Rectal smooth muscle tissue (tissue), 1 donor: ENCODE measurements around the gene BCOR.

Experiments
- H3K27ac ChIP-seq: one replicate; pipeline ENCODE4 v1.7.0; 2013; ENCODE audit warnings: low read depth, low read length, inconsistent platforms
- H3K27me3 ChIP-seq: one replicate; pipeline ENCODE4 v1.7.0; 2013; ENCODE audit warnings: low read length; ENCODE audit not compliant: control insufficient read depth, insufficient read depth
- H3K36me3 ChIP-seq: one replicate; pipeline ENCODE4 v1.7.0; 2013; ENCODE audit warnings: low read length; ENCODE audit not compliant: control insufficient read depth, insufficient read depth
- H3K4me1 ChIP-seq: one replicate; pipeline ENCODE4 v1.7.0; 2013; ENCODE audit warnings: low read length; ENCODE audit not compliant: control insufficient read depth, insufficient read depth
- H3K4me3 ChIP-seq: one replicate; pipeline ENCODE4 v1.7.0; 2013; ENCODE audit warnings: low read length
- H3K9ac ChIP-seq: one replicate; pipeline ENCODE4 v1.7.0; 2013; ENCODE audit warnings: low read length

BCOR gene

DNA sequence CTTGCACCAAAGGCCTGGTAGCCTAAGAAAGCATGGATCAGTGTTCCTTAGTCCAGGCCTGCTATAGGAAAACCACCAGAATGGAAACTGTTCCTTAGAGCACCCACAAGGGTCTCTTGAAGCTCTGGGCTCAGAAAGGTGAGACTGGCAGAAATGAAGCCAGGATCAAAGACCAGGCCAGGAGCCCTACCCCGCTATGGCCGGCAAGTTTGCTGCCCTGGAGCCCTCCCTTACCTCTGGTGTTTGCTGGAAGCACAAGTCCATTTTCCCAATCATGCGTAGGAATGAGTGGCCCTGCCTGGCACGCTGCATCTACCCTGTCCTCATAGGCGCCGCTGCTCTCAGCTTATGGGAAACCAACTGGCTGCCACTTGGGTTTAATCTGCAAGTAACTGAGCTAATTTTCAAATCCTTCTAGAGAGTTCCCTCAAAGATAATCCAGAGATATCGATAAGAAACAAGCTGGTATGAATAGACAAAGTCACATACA lies 37.4 kb downstream of the BCOR start:
- Histone ChIP-seq H3K4me1 (no peaks in the 10 kb centered on the region), H3K4me3 (no peak overlapping the region), H3K9ac (no peak overlapping the region), H3K36me3 (peaks cover 11% of the 10 kb centered on the region), H3K27ac (no peak overlapping the region), H3K27me3 (no peaks in the 10 kb centered on the region)

DNA sequence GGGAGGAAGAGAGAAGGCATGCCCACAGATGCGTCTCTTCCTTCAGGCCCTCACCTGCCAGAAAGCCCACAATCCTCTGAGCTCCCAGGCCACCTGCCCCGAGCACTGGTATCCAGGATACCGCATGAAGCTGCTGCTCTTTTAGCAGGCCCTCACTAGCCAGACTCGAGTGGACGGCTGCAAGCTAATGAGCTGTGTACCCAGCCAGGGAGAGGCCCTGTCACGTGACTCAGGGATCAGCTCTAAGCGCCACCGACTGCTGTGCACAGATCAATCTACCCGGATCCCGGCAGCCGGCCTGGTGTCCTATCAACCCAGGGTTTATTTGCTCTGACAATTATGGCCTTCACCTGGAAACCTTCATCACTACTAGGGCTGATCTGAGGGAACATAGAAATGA lies 39.0 kb downstream of the BCOR start:
- Histone ChIP-seq H3K4me1 (no peaks in the 10 kb centered on the region), H3K9ac (no peak overlapping the region), H3K36me3 (peaks cover 12% of the 10 kb centered on the region), H3K4me3 (no peak overlapping the region), H3K27me3 (no peaks in the 10 kb centered on the region), H3K27ac (no peak overlapping the region)

DNA sequence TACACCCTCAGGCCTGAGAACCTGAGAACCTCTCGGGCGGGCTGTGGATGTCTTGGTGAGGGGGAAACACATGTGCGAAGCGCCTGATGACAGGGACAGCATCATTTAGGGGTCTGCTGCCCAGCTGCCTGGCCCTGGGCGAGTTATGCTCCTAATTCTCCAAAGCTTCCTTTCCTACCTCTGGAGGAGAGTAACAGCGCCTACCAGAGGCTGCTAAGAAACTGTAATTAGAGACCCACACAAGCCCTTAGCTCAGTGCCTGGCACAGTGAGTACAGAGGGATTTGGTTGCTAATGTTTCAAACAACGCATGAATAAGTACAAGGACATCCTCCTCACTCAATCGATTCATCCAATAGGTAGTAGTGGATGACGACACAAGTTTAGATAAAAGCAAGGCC lies 40.4 kb downstream of the BCOR start:
- Histone ChIP-seq H3K27me3 (no peaks in the 10 kb centered on the region), H3K27ac (no peak overlapping the region), H3K9ac (no peak overlapping the region), H3K36me3 (peaks cover 16% of the 10 kb centered on the region), H3K4me1 (no peaks in the 10 kb centered on the region), H3K4me3 (no peak overlapping the region)

- Histone ChIP-seq H3K27ac (no peak overlapping the region), H3K4me1 (no peaks in the 10 kb centered on the region), H3K9ac (no peak overlapping the region), H3K27me3 (no peaks in the 10 kb centered on the region), H3K4me3 (no peak overlapping the region), H3K36me3 (peaks cover 16% of the 10 kb centered on the region)
Measured at GRCh38 chrX:40056420-40056819, 41.3 kb downstream of the BCOR start.

DNA sequence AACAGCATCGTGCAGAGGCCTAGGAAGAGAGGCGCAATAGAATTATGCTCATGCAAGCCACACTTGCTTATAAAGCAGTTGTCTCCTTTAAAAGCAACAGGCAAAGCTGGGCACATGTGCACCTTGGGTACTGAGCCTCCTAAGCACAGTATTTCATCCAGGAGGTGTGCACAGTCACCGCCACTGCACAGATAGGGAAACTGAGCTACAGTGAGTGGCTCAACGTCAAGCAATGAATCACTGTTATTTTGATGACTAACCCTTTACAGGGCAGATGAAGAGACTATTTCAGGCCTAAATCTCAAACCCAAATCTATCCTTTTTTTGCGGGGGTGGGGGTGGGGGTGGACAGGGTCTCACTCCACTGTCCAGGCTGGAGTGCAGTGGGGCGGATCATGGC lies 42.3 kb downstream of the BCOR start:
- Histone ChIP-seq H3K27ac (no peak overlapping the region), H3K9ac (no peak overlapping the region), H3K4me3 (no peak overlapping the region), H3K36me3 (peaks cover 20% of the 10 kb centered on the region), H3K4me1 (no peaks in the 10 kb centered on the region), H3K27me3 (no peaks in the 10 kb centered on the region)

DNA sequence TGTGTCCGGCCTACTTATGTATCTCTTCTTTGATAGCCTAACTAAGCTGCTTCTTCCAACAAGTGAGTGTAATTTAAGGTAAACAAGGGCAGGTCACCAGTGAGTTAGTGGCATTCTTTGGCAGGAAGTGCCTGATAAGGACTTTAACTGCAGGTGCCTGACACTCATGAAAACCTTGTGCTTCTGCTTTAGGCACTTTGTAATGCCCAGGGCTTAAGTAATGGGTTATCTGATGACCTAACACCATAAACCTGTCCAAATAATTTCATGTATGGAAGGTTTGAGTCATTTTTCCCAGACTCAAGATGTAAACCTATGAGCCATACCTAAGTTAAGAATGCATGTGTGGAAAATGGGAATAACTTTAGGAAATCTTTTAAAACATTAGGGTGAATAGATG lies 43.0 kb downstream of the BCOR start:
- Histone ChIP-seq H3K36me3 (peaks cover 25% of the 10 kb centered on the region), H3K9ac (no peak overlapping the region), H3K27me3 (no peaks in the 10 kb centered on the region), H3K27ac (no peak overlapping the region), H3K4me1 (no peaks in the 10 kb centered on the region), H3K4me3 (no peak overlapping the region)

- no peaks in the 10 kb centered on the region for H3K27me3 ChIP-seq
- H3K4me3 ChIP-seq: no peak overlapping the region
- no peaks in the 10 kb centered on the region for H3K4me1 ChIP-seq
- no peak overlapping the region for H3K9ac ChIP-seq
- H3K36me3 ChIP-seq: peaks cover 31% of the 10 kb centered on the region
- no peak overlapping the region for H3K27ac ChIP-seq
Measured at GRCh38 chrX:40050532-40050931, 47.2 kb downstream of the BCOR start.

DNA sequence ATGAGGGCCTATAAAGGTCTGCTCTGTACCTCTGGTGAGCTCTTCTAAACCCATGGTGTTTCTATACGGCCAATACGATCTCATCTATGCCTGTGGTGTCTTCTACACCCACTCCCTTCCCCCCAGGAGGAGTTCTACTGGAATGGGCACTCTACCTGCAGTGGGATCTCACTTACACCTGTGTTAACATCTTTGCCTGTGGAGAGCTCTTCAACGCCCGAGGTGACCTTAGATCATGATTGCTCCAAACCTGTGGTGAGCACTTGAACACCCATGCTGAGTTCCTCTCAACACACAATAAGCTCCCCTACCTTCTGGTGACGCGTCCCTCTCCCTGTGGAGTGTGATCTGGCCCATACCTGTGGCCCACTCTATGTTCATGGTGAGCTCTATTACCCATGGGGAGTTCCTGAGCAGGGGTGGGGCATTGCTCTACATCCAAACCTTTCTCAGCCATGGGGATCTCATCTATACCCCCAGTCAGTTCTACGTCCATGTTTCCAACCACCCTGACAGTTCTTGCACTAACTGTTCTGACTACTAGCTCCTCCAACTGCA lies 48.6 kb downstream of the BCOR start:
- H3K27me3 ChIP-seq: no peaks in the 10 kb centered on the region
- H3K9ac ChIP-seq: no peak overlapping the region
- no peaks in the 10 kb centered on the region for H3K4me1 ChIP-seq
- peaks cover 31% of the 10 kb centered on the region for H3K36me3 ChIP-seq
- no peak overlapping the region for H3K27ac ChIP-seq
- no peak overlapping the region for H3K4me3 ChIP-seq

- Histone ChIP-seq H3K36me3 (peaks cover 20% of the 10 kb centered on the region), H3K27ac (no peak overlapping the region), H3K4me3 (no peak overlapping the region), H3K9ac (no peak overlapping the region), H3K4me1 (no peaks in the 10 kb centered on the region), H3K27me3 (no peaks in the 10 kb centered on the region)
Measured at GRCh38 chrX:40047485-40047884, 50.3 kb downstream of the BCOR start.

- Histone ChIP-seq H3K36me3 (peaks cover 2% of the 10 kb centered on the region), H3K4me3 (no peak overlapping the region), H3K9ac (no peak overlapping the region), H3K27ac (no peak overlapping the region), H3K4me1 (no peaks in the 10 kb centered on the region), H3K27me3 (no peaks in the 10 kb centered on the region)
Measured at GRCh38 chrX:40043895-40044294, 53.9 kb downstream of the BCOR start.

- H3K27me3 ChIP-seq: no peaks in the 10 kb centered on the region
- no peaks in the 10 kb centered on the region for H3K4me1 ChIP-seq
- H3K27ac ChIP-seq: no peak overlapping the region
- H3K4me3 ChIP-seq: no peak overlapping the region
- H3K36me3 ChIP-seq: no peaks in the 10 kb centered on the region
- no peak overlapping the region for H3K9ac ChIP-seq
Measured at GRCh38 chrX:40041915-40042314, 55.8 kb downstream of the BCOR start.

GRCh38 chrX:40040686-40041461 lies 56.9 kb downstream of the BCOR start:
- H3K27ac ChIP-seq: no peak overlapping the region
- no peak overlapping the region for H3K9ac ChIP-seq
- no peaks in the 10 kb centered on the region for H3K27me3 ChIP-seq
- H3K4me3 ChIP-seq: no peak overlapping the region
- H3K36me3 ChIP-seq: no peaks in the 10 kb centered on the region
- no peaks in the 10 kb centered on the region for H3K4me1 ChIP-seq

- Histone ChIP-seq H3K9ac (no peak overlapping the region), H3K36me3 (no peaks in the 10 kb centered on the region), H3K27ac (no peak overlapping the region), H3K4me1 (no peaks in the 10 kb centered on the region), H3K27me3 (no peaks in the 10 kb centered on the region), H3K4me3 (no peak overlapping the region)
Measured at GRCh38 chrX:40039887-40040286, 57.9 kb downstream of the BCOR start.
